ENCODE results near the gene ETFDH. TPM values are rescaled to one million over a fixed set of nuclear protein-coding genes. Genes with fewer than 3 reads are reported as not detected.

The ETFDH gene
- total RNA-seq, 3 donors from 2014 or later = 49.2 to 67.1 (median 50.2) TPM

- no peak overlapping the region for H3K4me3 ChIP-seq
- no peaks in the 10 kb centered on the region for H3K9me3 ChIP-seq
- DNase-seq (peak in 1 of 3 donors; percentile 55), ATAC-seq (no peak)
- no peaks in the 10 kb centered on the region for H3K36me3 ChIP-seq (ENCODE audit: low read depth)
- TF ChIP-seq, protein P1, sequence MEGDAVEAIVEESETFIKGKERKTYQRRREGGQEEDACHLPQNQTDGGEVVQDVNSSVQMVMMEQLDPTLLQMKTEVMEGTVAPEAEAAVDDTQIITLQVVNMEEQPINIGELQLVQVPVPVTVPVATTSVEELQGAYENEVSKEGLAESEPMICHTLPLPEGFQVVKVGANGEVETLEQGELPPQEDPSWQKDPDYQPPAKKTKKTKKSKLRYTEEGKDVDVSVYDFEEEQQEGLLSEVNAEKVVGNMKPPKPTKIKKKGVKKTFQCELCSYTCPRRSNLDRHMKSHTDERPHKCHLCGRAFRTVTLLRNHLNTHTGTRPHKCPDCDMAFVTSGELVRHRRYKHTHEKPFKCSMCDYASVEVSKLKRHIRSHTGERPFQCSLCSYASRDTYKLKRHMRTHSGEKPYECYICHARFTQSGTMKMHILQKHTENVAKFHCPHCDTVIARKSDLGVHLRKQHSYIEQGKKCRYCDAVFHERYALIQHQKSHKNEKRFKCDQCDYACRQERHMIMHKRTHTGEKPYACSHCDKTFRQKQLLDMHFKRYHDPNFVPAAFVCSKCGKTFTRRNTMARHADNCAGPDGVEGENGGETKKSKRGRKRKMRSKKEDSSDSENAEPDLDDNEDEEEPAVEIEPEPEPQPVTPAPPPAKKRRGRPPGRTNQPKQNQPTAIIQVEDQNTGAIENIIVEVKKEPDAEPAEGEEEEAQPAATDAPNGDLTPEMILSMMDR (IDR thresholded peaks at IDR 0.05) = no peak
- no peaks in the 10 kb centered on the region for H3K4me1 ChIP-seq (ENCODE audit: low read depth)
- intact Hi-C loops (cut with DNase I, micrococcal nuclease) = no loop called here
Measured at GRCh38 chr4:158664806-158665205, 7.3 kb upstream of the ETFDH start.

DNA sequence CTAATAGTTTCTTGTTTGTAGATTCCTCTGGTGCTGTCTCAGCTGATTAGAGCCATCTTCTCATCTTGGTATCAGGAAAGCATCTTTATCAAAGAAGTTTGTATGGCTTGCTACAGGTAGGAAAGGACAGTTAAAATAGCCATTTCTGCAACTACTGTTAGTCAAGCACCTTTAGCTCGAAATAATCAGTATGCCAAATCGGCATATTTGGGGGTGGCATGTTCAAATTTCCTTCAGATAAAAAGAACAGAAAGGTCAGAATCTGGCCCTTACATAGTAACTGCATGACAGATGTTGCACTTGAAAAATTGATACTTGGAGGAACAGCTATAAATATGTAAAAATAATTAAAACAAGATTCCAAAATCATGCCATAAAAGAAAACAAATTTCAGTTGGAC lies 5.2 kb upstream of the ETFDH start:
- Histone ChIP-seq H3K36me3 (ENCODE audit: low read depth) (peaks cover 2% of the 10 kb centered on the region), H3K4me3 (no peak overlapping the region), H3K4me1 (ENCODE audit: low read depth) (peaks cover 8% of the 10 kb centered on the region), H3K9me3 (no peaks in the 10 kb centered on the region)
- intact Hi-C loops (cut with DNase I, micrococcal nuclease) = no loop called here
- ATAC-seq (no peak), DNase-seq (no peak)
- TF ChIP-seq, protein P1 (IDR thresholded peaks at IDR 0.05) = no peak

GRCh38 chr4:158667651-158668198 lies 4.4 kb upstream of the ETFDH start:
- no peaks in the 10 kb centered on the region for H3K9me3 ChIP-seq
- TF ChIP-seq, protein P1 (IDR thresholded peaks at IDR 0.05) = peak; percentile 22
- DNase-seq = peak in 1 of 3 donors; percentile 19
- intact Hi-C loops (cut with DNase I, micrococcal nuclease) = no loop called here
- peaks cover 10% of the 10 kb centered on the region for H3K4me1 ChIP-seq (ENCODE audit: low read depth)
- H3K4me3 ChIP-seq = no peak overlapping the region
- H3K36me3 ChIP-seq (ENCODE audit: low read depth) = peaks cover 4% of the 10 kb centered on the region
- no peak for ATAC-seq

DNA sequence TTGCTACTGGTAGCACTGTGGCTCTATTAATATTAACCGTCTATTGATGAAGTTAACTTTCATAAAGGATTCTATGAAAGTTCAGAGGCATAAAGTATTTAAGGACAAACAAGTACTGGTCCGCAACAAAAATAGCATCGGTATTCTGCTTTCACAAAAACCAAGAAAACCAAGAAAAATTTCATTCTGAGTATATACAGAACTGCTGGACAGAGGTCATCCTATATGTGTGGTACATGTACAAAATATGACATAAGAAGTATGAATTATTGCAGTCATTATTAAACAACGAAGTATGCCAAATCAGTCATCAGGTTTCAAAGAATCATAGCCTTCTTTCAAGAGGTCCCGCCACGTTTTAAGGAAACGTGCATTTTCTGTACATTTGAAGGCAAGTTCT lies 2.8 kb upstream of the ETFDH start:
- peaks cover 16% of the 10 kb centered on the region for H3K4me1 ChIP-seq (ENCODE audit: low read depth)
- H3K36me3 ChIP-seq (ENCODE audit: low read depth) = peaks cover 4% of the 10 kb centered on the region
- ATAC-seq (no peak), DNase-seq (no peak)
- intact Hi-C loops (cut with DNase I, micrococcal nuclease) = no loop called here
- no peaks in the 10 kb centered on the region for H3K9me3 ChIP-seq
- no peak overlapping the region for H3K4me3 ChIP-seq
- TF ChIP-seq, protein P1 (IDR thresholded peaks at IDR 0.05) = no peak

GRCh38 chr4:158670975-158671664 lies 976 bp upstream of the ETFDH start:
- ATAC-seq (peak; percentile 16), DNase-seq (peak; percentile 66 to 79 (median 75))
- Histone ChIP-seq H3K4me1 (ENCODE audit: low read depth) (peaks cover 16% of the 10 kb centered on the region), H3K4me3 (peak overlapping the region; percentile 87), H3K36me3 (ENCODE audit: low read depth) (peaks cover 4% of the 10 kb centered on the region), H3K9me3 (no peaks in the 10 kb centered on the region)
- TF ChIP-seq, protein P1 (IDR thresholded peaks at IDR 0.05) = no peak
- intact Hi-C loops (cut with DNase I, micrococcal nuclease) = no loop called here
